ENCODE data around the gene DCAF7.

The DCAF7 gene

GRCh38 chr17:63546308-63547082, 3.8 kb upstream of the DCAF7 start:
- no peak overlapping the region for H3K27ac ChIP-seq (ENCODE audit: low read length)
- TF ChIP-seq, protein P1, sequence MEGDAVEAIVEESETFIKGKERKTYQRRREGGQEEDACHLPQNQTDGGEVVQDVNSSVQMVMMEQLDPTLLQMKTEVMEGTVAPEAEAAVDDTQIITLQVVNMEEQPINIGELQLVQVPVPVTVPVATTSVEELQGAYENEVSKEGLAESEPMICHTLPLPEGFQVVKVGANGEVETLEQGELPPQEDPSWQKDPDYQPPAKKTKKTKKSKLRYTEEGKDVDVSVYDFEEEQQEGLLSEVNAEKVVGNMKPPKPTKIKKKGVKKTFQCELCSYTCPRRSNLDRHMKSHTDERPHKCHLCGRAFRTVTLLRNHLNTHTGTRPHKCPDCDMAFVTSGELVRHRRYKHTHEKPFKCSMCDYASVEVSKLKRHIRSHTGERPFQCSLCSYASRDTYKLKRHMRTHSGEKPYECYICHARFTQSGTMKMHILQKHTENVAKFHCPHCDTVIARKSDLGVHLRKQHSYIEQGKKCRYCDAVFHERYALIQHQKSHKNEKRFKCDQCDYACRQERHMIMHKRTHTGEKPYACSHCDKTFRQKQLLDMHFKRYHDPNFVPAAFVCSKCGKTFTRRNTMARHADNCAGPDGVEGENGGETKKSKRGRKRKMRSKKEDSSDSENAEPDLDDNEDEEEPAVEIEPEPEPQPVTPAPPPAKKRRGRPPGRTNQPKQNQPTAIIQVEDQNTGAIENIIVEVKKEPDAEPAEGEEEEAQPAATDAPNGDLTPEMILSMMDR (IDR thresholded peaks at IDR 0.05; ENCODE audit: low read length) = no peak
- TF ChIP-seq EZH2 (optimal IDR thresholded peaks at IDR 0.05; ENCODE audit: low read depth, low read length) (no peak), EZH2phosphoT487 (IDR thresholded peaks at IDR 0.05; ENCODE audit: low read length) (no peak)

DNA sequence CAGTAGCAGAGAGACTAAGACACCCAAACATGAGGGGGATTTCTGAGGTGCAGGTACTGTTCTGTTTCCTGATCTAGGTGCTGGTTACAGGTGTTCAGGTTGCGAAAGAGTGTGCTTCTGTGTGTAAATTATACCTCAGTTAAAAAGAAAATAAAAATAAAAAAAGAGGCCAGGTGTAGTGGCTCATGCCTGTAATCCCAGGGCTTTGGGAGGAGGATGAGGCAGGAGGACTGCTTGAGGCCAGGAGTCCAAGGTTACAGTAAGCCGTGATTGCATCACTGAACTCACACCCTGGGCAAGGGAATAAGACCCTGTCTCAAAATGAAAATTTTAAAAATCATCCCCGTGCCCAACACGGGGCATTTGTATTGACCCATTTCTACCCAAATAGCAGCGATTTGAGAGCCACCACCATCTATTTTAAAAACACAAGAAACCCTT, 3.2 kb upstream of the DCAF7 start:
- Histone ChIP-seq H4K20me1 (ENCODE audit: insufficient read depth, low read length) (peaks cover 5% of the 10 kb centered on the region; the same call in 1 of the 2 replicates), H3K9me2 (replicated peaks; ENCODE audit: insufficient read depth, low read length) (no peaks in the 10 kb centered on the region), H3K4me2 (ENCODE audit: low read depth, low read length) (no peak overlapping the region), H3K4me3 (ENCODE audit: low read length) (no peak overlapping the region), H3K4me1 (ENCODE audit: low read length) (peaks cover 5% of the 10 kb centered on the region; the same call in 1 of the 2 replicates), H3K79me2 (ENCODE audit: low read length) (peaks cover 17% of the 10 kb centered on the region), H3K9ac (ENCODE audit: low read length) (no peak overlapping the region), H2AFZ (ENCODE audit: low read length) (no peak overlapping the region), H3F3A (ENCODE audit: insufficient read depth, low read length) (peaks cover 13% of the 10 kb centered on the region; the same call in 1 of the 2 replicates), H3K9me3 (replicated peaks; ENCODE audit: insufficient read depth, low read length) (no peaks in the 10 kb centered on the region), H3K27me3 (replicated peaks; ENCODE audit: insufficient read depth, low read length) (0 out of 2 replicates have a peak, but pooled peaks cover 4% of the 10 kb centered on the region), H3K27ac (ENCODE audit: low read length) (no peak overlapping the region), H3K36me3 (replicated peaks; ENCODE audit: insufficient read depth, low read length) (no peaks in the 10 kb centered on the region)
- TF ChIP-seq EZH2 (optimal IDR thresholded peaks at IDR 0.05; ENCODE audit: low read depth, low read length) (no peak), EZH2phosphoT487 (IDR thresholded peaks at IDR 0.05; ENCODE audit: low read length) (no peak)
- TF ChIP-seq, protein P1 (IDR thresholded peaks at IDR 0.05; ENCODE audit: low read length) = no peak
- DNase-seq = no peak

More at GRCh38 chr17:63546308-63547082, 3.8 kb upstream of the DCAF7 start:
- no peak for DNase-seq
- H2AFZ ChIP-seq (ENCODE audit: low read length) = no peak overlapping the region
- H3K4me2 ChIP-seq (ENCODE audit: low read depth, low read length) = no peak overlapping the region
- H3K79me2 ChIP-seq (ENCODE audit: low read length) = peaks cover 12% of the 10 kb centered on the region
- H3K4me3 ChIP-seq (ENCODE audit: low read length) = no peak overlapping the region
- no peak overlapping the region for H3K9ac ChIP-seq (ENCODE audit: low read length)
- peaks cover 3% of the 10 kb centered on the region; the same call in 1 of the 2 replicates for H3K4me1 ChIP-seq (ENCODE audit: low read length)
- H3K9me3 ChIP-seq (replicated peaks; ENCODE audit: insufficient read depth, low read length) = no peaks in the 10 kb centered on the region
- H3K36me3 ChIP-seq (replicated peaks; ENCODE audit: insufficient read depth, low read length) = no peaks in the 10 kb centered on the region
- H4K20me1 ChIP-seq (ENCODE audit: insufficient read depth, low read length) = peaks cover 3% of the 10 kb centered on the region; the same call in 1 of the 2 replicates
- peaks cover 12% of the 10 kb centered on the region; the same call in 1 of the 2 replicates for H3F3A ChIP-seq (ENCODE audit: insufficient read depth, low read length)
- H3K27me3 ChIP-seq (replicated peaks; ENCODE audit: insufficient read depth, low read length) = 0 out of 2 replicates have a peak, but pooled peaks cover 8% of the 10 kb centered on the region
- H3K9me2 ChIP-seq (replicated peaks; ENCODE audit: insufficient read depth, low read length) = no peaks in the 10 kb centered on the region

GRCh38 chr17:63549289-63549945, 860 bp upstream of the DCAF7 start:
- TF ChIP-seq EZH2phosphoT487 (IDR thresholded peaks at IDR 0.05; ENCODE audit: low read length) (no peak), EZH2 (optimal IDR thresholded peaks at IDR 0.05; ENCODE audit: low read depth, low read length) (no peak)
- TF ChIP-seq, protein P1 (IDR thresholded peaks at IDR 0.05; ENCODE audit: low read length) = no peak
- Histone ChIP-seq H3K9me3 (replicated peaks; ENCODE audit: insufficient read depth, low read length) (no peaks in the 10 kb centered on the region), H4K20me1 (ENCODE audit: insufficient read depth, low read length) (peaks cover 12% of the 10 kb centered on the region), H3K4me2 (ENCODE audit: low read depth, low read length) (peak overlapping the region; percentile 99), H3K4me3 (ENCODE audit: low read length) (peak overlapping the region; percentile 74), H3K27me3 (replicated peaks; ENCODE audit: insufficient read depth, low read length) (no peaks in the 10 kb centered on the region), H3K4me1 (ENCODE audit: low read length) (peaks cover 13% of the 10 kb centered on the region; the same call in 1 of the 2 replicates), H3K36me3 (replicated peaks; ENCODE audit: insufficient read depth, low read length) (no peaks in the 10 kb centered on the region), H2AFZ (ENCODE audit: low read length) (peak overlapping the region; percentile 93), H3K9me2 (replicated peaks; ENCODE audit: insufficient read depth, low read length) (no peaks in the 10 kb centered on the region), H3K27ac (ENCODE audit: low read length) (peak overlapping the region; percentile 76; the same call in 1 of the 2 replicates), H3F3A (ENCODE audit: insufficient read depth, low read length) (peaks cover 13% of the 10 kb centered on the region; the same call in 1 of the 2 replicates), H3K9ac (ENCODE audit: low read length) (peak overlapping the region; percentile 63), H3K79me2 (ENCODE audit: low read length) (peaks cover 40% of the 10 kb centered on the region)
- DNase-seq = no peak

Measured in MM.1S (cell line).